AG08396 (cell line): Measurements from ENCODE around the gene PTPRN2.
"Not testable (repeated sequence)": the region's sequence is repeated elsewhere in the genome, so short reads cannot be mapped to it uniquely, and the experiment has no call there.

Experiments
- DNase-seq: peaks from one replicate; pipeline ENCODE4 v3.0.0; 2012; ENCODE audit warnings: low spot score, mixed read lengths

Gene PTPRN2

DNA sequence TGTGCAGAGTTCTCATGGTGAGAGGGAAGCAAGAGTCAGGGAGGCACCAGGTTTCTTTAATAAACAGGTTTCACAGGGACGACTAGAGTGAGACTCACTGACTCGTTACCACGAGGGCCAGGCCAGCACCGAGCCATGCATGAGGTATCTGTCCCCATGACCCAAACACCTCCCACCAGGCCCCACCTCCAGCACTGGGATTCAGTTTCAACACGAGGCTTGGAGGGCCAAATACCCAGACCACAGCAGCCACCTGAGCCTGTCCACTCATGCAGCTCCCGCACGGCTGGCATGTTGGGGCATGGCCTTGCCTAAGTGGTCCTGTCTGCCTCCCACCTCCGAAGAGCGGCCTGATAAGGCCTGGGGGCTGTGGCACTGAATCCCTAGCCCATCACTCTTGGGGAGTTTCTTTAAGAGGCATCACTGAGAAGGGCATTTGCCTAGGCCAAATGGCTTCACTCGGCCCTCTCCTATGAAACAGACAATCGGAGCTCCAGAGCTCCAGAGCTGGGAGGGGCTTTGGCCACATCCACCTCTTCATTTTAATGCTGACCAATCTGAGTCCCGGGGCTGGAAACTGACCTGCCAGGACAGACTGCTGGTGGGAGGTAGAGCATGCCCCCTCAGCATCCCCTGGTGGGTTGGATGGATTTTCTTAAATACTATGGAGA, 1093.0 kb downstream of the PTPRN2 start:
- no peak for DNase-seq

DNA sequence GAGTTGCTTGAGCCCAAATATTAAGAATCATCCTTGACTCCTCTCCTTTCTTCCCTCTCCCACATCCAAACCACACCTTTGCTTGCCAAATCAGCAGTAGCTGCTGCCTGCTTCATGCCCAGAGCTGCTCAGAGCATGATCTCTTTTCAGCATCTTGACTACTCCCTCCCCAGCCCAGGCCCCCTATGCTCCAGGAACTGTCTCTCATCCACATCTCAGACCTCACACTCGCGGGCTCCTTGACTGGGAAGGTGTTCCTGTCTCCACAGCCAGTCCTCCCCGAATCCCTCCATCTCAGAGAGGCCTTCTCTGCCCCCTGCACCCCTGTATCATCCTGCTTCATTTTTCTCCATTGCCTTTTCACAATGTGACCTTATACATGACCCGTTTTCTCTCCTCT, 1093.8 kb downstream of the PTPRN2 start:
- no peak for DNase-seq

DNA sequence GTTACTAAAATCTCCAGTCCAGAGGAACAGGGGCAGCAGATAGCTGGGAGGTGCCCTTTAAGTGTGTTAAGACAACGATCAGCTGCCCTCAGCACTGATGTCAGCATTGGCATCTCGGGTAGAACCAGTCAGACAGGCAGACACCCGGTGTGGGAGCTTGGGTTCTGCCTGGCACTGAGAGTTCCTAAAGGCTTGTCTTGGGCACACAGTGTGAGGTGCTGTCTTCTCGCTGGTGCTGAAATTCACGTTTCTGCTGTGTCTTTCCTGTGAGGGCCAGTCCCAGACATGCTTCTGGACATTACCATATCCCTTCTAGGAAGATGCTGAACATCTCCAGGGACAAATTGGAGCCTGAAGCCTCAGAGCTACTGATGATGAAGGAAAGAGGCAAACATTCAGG, 1094.6 kb downstream of the PTPRN2 start:
- no peak for DNase-seq

DNA sequence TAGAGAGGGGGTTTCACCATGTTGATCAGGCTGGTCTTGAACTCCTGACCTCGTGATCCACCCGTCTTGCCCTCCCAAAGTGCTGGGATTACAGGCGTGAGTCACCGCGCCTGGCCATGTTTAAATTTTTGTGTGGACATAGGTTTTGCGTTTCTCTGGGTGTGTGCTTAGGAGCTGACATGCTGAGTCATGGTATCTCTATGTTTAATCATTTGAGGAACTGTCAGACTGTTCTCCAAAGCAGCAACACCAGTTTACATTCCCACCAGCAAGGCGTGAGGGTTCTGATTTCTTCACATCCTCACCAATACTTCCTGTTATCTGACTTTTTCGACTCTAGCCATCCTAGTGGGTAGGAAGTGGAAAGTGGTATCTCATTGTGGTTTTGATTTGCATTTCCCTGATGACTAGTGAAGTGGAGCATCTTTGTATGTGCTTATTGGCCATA, 1097.1 kb downstream of the PTPRN2 start:
- DNase-seq = no peak

DNA sequence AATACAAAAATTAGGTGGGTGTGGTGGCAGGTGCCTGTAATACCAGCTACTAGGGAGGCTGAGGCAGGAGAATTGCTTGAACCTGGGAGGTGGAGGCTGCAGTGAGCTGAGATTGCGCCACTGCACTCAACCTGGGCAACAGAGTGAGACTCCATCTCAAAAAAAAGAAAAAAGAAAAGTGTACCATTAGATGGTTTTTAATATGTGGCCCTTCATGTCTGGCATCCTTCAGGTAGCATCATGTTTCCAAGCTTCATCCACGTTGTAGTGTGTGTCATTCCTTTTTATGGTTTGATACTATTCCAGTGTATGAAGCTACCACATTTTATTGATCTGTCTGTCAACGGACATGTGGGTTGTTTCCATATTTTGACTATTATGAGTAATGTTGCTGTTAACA, 1097.8 kb downstream of the PTPRN2 start:
- not testable (repeated sequence) for DNase-seq
